Mucosa of rectum (tissue), 2 donors: ENCODE data around the gene F7.

ENCODE experiments used
- H3K27ac ChIP-seq, 2 donors: one replicate each; pipeline ENCODE4 v1.7.0; 2013; ENCODE audit warnings: inconsistent platforms in 2 of 2, low read depth in 2 of 2, low read length in 2 of 2
- H3K27me3 ChIP-seq, 2 donors: one replicate each; pipeline ENCODE4 v1.7.0; 2013; ENCODE audit warnings: low read length in 2 of 2; ENCODE audit not compliant: control insufficient read depth in 2 of 2, insufficient read depth in 2 of 2
- H3K36me3 ChIP-seq, 2 donors: one replicate each; pipeline ENCODE4 v1.7.0; 2013; ENCODE audit warnings: low read length in 2 of 2; ENCODE audit not compliant: control insufficient read depth in 2 of 2, insufficient read depth in 2 of 2
- H3K4me1 ChIP-seq, 2 donors: one replicate each; pipeline ENCODE4 v1.7.0; 2013; ENCODE audit warnings: low read length in 2 of 2, mild to moderate bottlenecking in 1 of 2; ENCODE audit not compliant: control insufficient read depth in 2 of 2, insufficient read depth in 2 of 2
- H3K4me3 ChIP-seq, 2 donors: one replicate each; pipeline ENCODE4 v1.7.0; 2013; ENCODE audit warnings: low read length in 2 of 2
- H3K9ac ChIP-seq, 2 donors: one replicate each; pipeline ENCODE4 v1.7.0; 2013; ENCODE audit warnings: low read length in 2 of 2, low read depth in 1 of 2, mild to moderate bottlenecking in 1 of 2
- H3K9me3 ChIP-seq, 2 donors: one replicate each; pipeline ENCODE4 v1.7.0; 2013; ENCODE audit warnings: low read length in 2 of 2; ENCODE audit not compliant: control insufficient read depth in 2 of 2
- donor health status: healthy.
- donor health status: Normal muscosa, but diverticular disease.

Gene F7

GRCh38 chr13:113086991-113087922 lies 18.3 kb upstream of the F7 start:
- Histone ChIP-seq H3K9me3 (no peaks in the 10 kb centered on the region), H3K9ac (no peak overlapping the region), H3K27me3 (no peaks in the 10 kb centered on the region), H3K4me1 (no peaks in the 10 kb centered on the region), H3K36me3 (peaks cover 9 to 28% of the 10 kb centered on the region in 2 donors), H3K27ac (no peak overlapping the region), H3K4me3 (no peak overlapping the region)

- H3K4me1 ChIP-seq = no peaks in the 10 kb centered on the region
- no peaks in the 10 kb centered on the region for H3K9me3 ChIP-seq
- peaks cover 9 to 28% of the 10 kb centered on the region in 2 donors for H3K36me3 ChIP-seq
- H3K27me3 ChIP-seq = no peaks in the 10 kb centered on the region
- no peak overlapping the region for H3K27ac ChIP-seq
- no peak overlapping the region for H3K4me3 ChIP-seq
- no peak overlapping the region for H3K9ac ChIP-seq
These were observed 17.5 kb upstream of the F7 start for GRCh38 chr13:113087923-113088690.

GRCh38 chr13:113088691-113089020 lies 16.9 kb upstream of the F7 start:
- Histone ChIP-seq H3K9ac (no peak overlapping the region), H3K4me1 (no peaks in the 10 kb centered on the region), H3K27me3 (no peaks in the 10 kb centered on the region), H3K9me3 (no peaks in the 10 kb centered on the region), H3K27ac (no peak overlapping the region), H3K36me3 (peaks cover 9 to 28% of the 10 kb centered on the region in 2 donors), H3K4me3 (no peak overlapping the region)

- H3K4me1 ChIP-seq = no peaks in the 10 kb centered on the region
- no peak overlapping the region for H3K27ac ChIP-seq
- no peak overlapping the region for H3K9ac ChIP-seq
- H3K27me3 ChIP-seq = no peaks in the 10 kb centered on the region
- H3K9me3 ChIP-seq = no peaks in the 10 kb centered on the region
- peaks cover 9 to 28% of the 10 kb centered on the region in 2 donors for H3K36me3 ChIP-seq
- no peak overlapping the region for H3K4me3 ChIP-seq
These were observed 15.7 kb upstream of the F7 start for GRCh38 chr13:113089693-113090414.

GRCh38 chr13:113090415-113090770 lies 15.2 kb upstream of the F7 start:
- Histone ChIP-seq H3K4me3 (no peak overlapping the region), H3K27ac (no peak overlapping the region), H3K36me3 (peaks cover 7 to 24% of the 10 kb centered on the region in 2 donors), H3K9me3 (no peaks in the 10 kb centered on the region), H3K27me3 (no peaks in the 10 kb centered on the region), H3K4me1 (no peaks in the 10 kb centered on the region), H3K9ac (no peak overlapping the region)

- no peak overlapping the region for H3K9ac ChIP-seq
- no peaks in the 10 kb centered on the region for H3K27me3 ChIP-seq
- H3K36me3 ChIP-seq = peaks cover 7 to 24% of the 10 kb centered on the region in 2 donors
- H3K4me1 ChIP-seq = no peaks in the 10 kb centered on the region
- no peak overlapping the region for H3K27ac ChIP-seq
- H3K4me3 ChIP-seq = no peak overlapping the region
- no peaks in the 10 kb centered on the region for H3K9me3 ChIP-seq
These were observed 14.8 kb upstream of the F7 start for GRCh38 chr13:113090806-113091205.

- Histone ChIP-seq H3K36me3 (peaks cover 7 to 24% of the 10 kb centered on the region in 2 donors), H3K9ac (no peak overlapping the region), H3K4me3 (no peak overlapping the region), H3K4me1 (no peaks in the 10 kb centered on the region), H3K27me3 (no peaks in the 10 kb centered on the region), H3K27ac (no peak overlapping the region), H3K9me3 (no peaks in the 10 kb centered on the region)
These were observed 14.3 kb upstream of the F7 start for GRCh38 chr13:113091211-113091771.

GRCh38 chr13:113091891-113092775 lies 13.5 kb upstream of the F7 start:
- peaks cover 4 to 19% of the 10 kb centered on the region in 2 donors for H3K36me3 ChIP-seq
- no peak overlapping the region for H3K9ac ChIP-seq
- no peaks in the 10 kb centered on the region for H3K4me1 ChIP-seq
- no peaks in the 10 kb centered on the region for H3K9me3 ChIP-seq
- no peak overlapping the region for H3K4me3 ChIP-seq
- H3K27ac ChIP-seq = no peak overlapping the region
- H3K27me3 ChIP-seq = no peaks in the 10 kb centered on the region

GRCh38 chr13:113092776-113093579 lies 12.6 kb upstream of the F7 start:
- no peak overlapping the region for H3K4me3 ChIP-seq
- H3K36me3 ChIP-seq = peaks cover 0 to 12% of the 10 kb centered on the region in 2 donors
- H3K9me3 ChIP-seq = no peaks in the 10 kb centered on the region
- H3K9ac ChIP-seq = no peak overlapping the region
- no peaks in the 10 kb centered on the region for H3K4me1 ChIP-seq
- H3K27me3 ChIP-seq = no peaks in the 10 kb centered on the region
- H3K27ac ChIP-seq = no peak overlapping the region
